HepG2 (cell line): ENCODE data around the gene LRIG1. TPM values are rescaled to one million over a fixed set of nuclear protein-coding genes. Genes with fewer than 3 reads are reported as not detected.
A peak's percentile ranks its signal among the peaks of the same experiment; 100 is the strongest.

Source experiments
- AGO1 ChIP-seq: fragments of 200-400 bp; formaldehyde crosslinking; IDR thresholded peaks from 2 replicates; pipeline ENCODE4 v1.6.1; 2017; ENCODE audit warnings: mild to moderate bottlenecking, low read depth, low read length, moderate library complexity; ENCODE audit not compliant: poor library complexity, severe bottlenecking
- CEBPB ChIP-seq: IDR thresholded peaks from 2 replicates; pipeline ENCODE4 v1.6.1; 2011; ENCODE audit warnings: low read depth, low read length, improper control_type of control experiment, borderline replicate concordance
- CEBPG ChIP-seq: IDR thresholded peaks from 2 replicates; pipeline ENCODE4 v1.6.1; 2016
- DDIT3 ChIP-seq: sonication (generic); formaldehyde crosslinking; IDR thresholded peaks from 2 replicates; pipeline ENCODE4 v1.4.0; 2020; ENCODE audit warnings: mild to moderate bottlenecking, missing genetic modification reagents
- DNMT1 ChIP-seq: sonication (generic); formaldehyde crosslinking; IDR thresholded peaks from 2 replicates; pipeline ENCODE4 v1.5.1; 2020; ENCODE audit warnings: mild to moderate bottlenecking, missing genetic modification reagents
- GPBP1L1 ChIP-seq: sonication (generic); formaldehyde crosslinking; IDR thresholded peaks from 2 replicates; pipeline ENCODE4 v1.5.0; 2020; ENCODE audit warnings: mild to moderate bottlenecking, missing genetic modification reagents
- GTF3A ChIP-seq: sonication (generic); formaldehyde crosslinking; conservative IDR thresholded peaks from 2 replicates; pipeline ENCODE4 v1.4.0; 2020; ENCODE audit warnings: mild to moderate bottlenecking, missing genetic modification reagents
- ISX ChIP-seq: sonication (generic); formaldehyde crosslinking; conservative IDR thresholded peaks from 2 replicates; pipeline ENCODE4 v1.5.0; 2020; ENCODE audit warnings: missing genetic modification reagents
- KMT2B ChIP-seq: IDR thresholded peaks from 2 replicates; pipeline ENCODE4 v1.6.1; 2016; ENCODE audit warnings: missing genetic modification reagents, missing compliant biosample characterization
- MED1 ChIP-seq: sonication (generic); formaldehyde crosslinking; IDR thresholded peaks from 2 replicates; pipeline ENCODE4 v1.4.0; 2020; ENCODE audit warnings: missing genetic modification reagents
- MTA1 ChIP-seq: sonication (generic); formaldehyde crosslinking; IDR thresholded peaks from 2 replicates; pipeline ENCODE4 v1.4.0; 2020; ENCODE audit warnings: missing genetic modification reagents, mild to moderate bottlenecking, borderline replicate concordance
- NCOR1 ChIP-seq: fragments of 200-600 bp; sonication (generic); IDR thresholded peaks from 2 replicates; pipeline ENCODE4 v1.7.0; 2017; ENCODE audit warnings: antibody characterized with exemption, low read length, borderline replicate concordance
- PRMT3 ChIP-seq: sonication (generic); formaldehyde crosslinking; IDR thresholded peaks from 2 replicates; pipeline ENCODE4 v1.8.1; 2022; ENCODE audit warnings: low read depth, mild to moderate bottlenecking, moderate library complexity, missing genetic modification reagents, borderline replicate concordance
- REL ChIP-seq: sonication (generic); formaldehyde crosslinking; conservative IDR thresholded peaks from 2 replicates; pipeline ENCODE4 v1.8.0; 2022; ENCODE audit warnings: mild to moderate bottlenecking, missing genetic modification reagents, moderate library complexity
- RFX5 ChIP-seq: IDR thresholded peaks from 2 replicates; pipeline ENCODE4 v1.6.1; 2011; ENCODE audit warnings: low read depth, low read length, improper control_type of control experiment
- SIX1 ChIP-seq: sonication (generic); formaldehyde crosslinking; IDR thresholded peaks from 2 replicates; pipeline ENCODE4 v1.4.0; 2020; ENCODE audit warnings: missing genetic modification reagents, borderline replicate concordance
- SMYD3 ChIP-seq: sonication (generic); formaldehyde crosslinking; IDR thresholded peaks from 2 replicates; pipeline ENCODE4 v1.8.1; 2023; ENCODE audit warnings: mild to moderate bottlenecking, missing genetic modification reagents
- SOX5 ChIP-seq: IDR thresholded peaks from 2 replicates; pipeline ENCODE4 v1.6.1; 2016; ENCODE audit warnings: borderline replicate concordance
- TFE3 ChIP-seq: IDR thresholded peaks from 2 replicates; pipeline ENCODE4 v1.6.1; 2016
- YEATS2 ChIP-seq: sonication (generic); formaldehyde crosslinking; IDR thresholded peaks from 2 replicates; pipeline ENCODE4 v1.4.0; 2020; ENCODE audit warnings: missing genetic modification reagents, borderline replicate concordance
- ZFP41 ChIP-seq: sonication (generic); formaldehyde crosslinking; IDR thresholded peaks from 2 replicates; pipeline ENCODE4 v1.4.0; 2020; ENCODE audit warnings: mild to moderate bottlenecking, missing genetic modification reagents, borderline replicate concordance
- ZNF329 ChIP-seq: sonication (generic); formaldehyde crosslinking; IDR thresholded peaks from 2 replicates; pipeline ENCODE4 v1.9.0; 2021; ENCODE audit warnings: low read depth, mild to moderate bottlenecking, missing genetic modification reagents
- ZNF644 ChIP-seq: IDR thresholded peaks from 2 replicates; pipeline ENCODE4 v1.6.1; 2016; ENCODE audit warnings: low read depth
- ZNF850 ChIP-seq: sonication (generic); formaldehyde crosslinking; conservative IDR thresholded peaks from 2 replicates; pipeline ENCODE4 v1.9.0; 2021; ENCODE audit warnings: mild to moderate bottlenecking, missing genetic modification reagents
- ZSCAN30 ChIP-seq: sonication (generic); formaldehyde crosslinking; IDR thresholded peaks from 2 replicates; pipeline ENCODE4 v1.5.0; 2020; ENCODE audit warnings: mild to moderate bottlenecking, missing genetic modification reagents
- ZZZ3 ChIP-seq: sonication (generic); formaldehyde crosslinking; IDR thresholded peaks from 2 replicates; pipeline ENCODE4 v1.4.0; 2020; ENCODE audit warnings: missing genetic modification reagents, mild to moderate bottlenecking, borderline replicate concordance
- polyA plus RNA-seq, 8 experiments: library from polyadenylated mRNA; depleted of rRNA in 3 of 8; stranded (reverse) in 7 of 8; unstranded in 1 of 8; fragments of >200 nt; fragmentation: Illumina TruSeq in 4 of 8; extraction: Trizol in 4 of 8; gene quantifications; 2 replicates each; pipeline versions ENCODE4 v1.2.1 to v1.2.3, GENCODE V29; 2011 to 2016; ENCODE audit warnings: low read depth in 4 of 8, missing spikeins in 1 of 8, mixed read lengths in 1 of 8; ENCODE audit not compliant: insufficient read depth in 1 of 8
- total RNA-seq, 5 experiments: library from RNA; depleted of rRNA; stranded (reverse); fragments of >200 nt; fragmentation: Illumina TruSeq; extraction: Trizol; gene quantifications; 2 replicates each; pipeline ENCODE4 v1.2.3, GENCODE V29; 2016; ENCODE audit warnings: low read depth in 1 of 5
- TF ChIP-seq, protein P1 (sequence below): sonication (generic); formaldehyde crosslinking; IDR thresholded peaks from 2 replicates; pipeline ENCODE4 v1.4.0; 2020; ENCODE audit warnings: missing genetic modification reagents; ENCODE audit errors: not compliant biosample characterization

LRIG1 gene
- total and polyA plus RNA-seq, 2 of the 13 experiments (the other 11 are each of a cell fraction or from before 2014, with no cell fraction given) = 17.8 to 24.8 TPM

GRCh38 chr3:66442254-66443117 lies 58.3 kb downstream of the LRIG1 start (continued):
- no peak for TF ChIP-seq TFE3
- TF ChIP-seq SMYD3 (CRISPR knock-in tag) = no peak
- peak; percentile 19; the same call in 1 of the 2 replicates for TF ChIP-seq NCOR1
- TF ChIP-seq KMT2B (CRISPR knock-in tag) = no peak
- TF ChIP-seq, protein P1, sequence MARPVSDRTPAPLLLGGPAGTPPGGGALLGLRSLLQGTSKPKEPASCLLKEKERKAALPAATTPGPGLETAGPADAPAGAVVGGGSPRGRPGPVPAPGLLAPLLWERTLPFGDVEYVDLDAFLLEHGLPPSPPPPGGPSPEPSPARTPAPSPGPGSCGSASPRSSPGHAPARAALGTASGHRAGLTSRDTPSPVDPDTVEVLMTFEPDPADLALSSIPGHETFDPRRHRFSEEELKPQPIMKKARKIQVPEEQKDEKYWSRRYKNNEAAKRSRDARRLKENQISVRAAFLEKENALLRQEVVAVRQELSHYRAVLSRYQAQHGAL (CRISPR knock-in tag) = no peak
- TF ChIP-seq GTF3A (CRISPR knock-in tag) = no peak
- TF ChIP-seq CEBPG (CRISPR knock-in tag) = peak; percentile 96
- no peak for TF ChIP-seq ZFP41 (CRISPR knock-in tag)
- no peak for TF ChIP-seq SIX1 (CRISPR knock-in tag)
- TF ChIP-seq ZSCAN30 = no peak
- no peak for TF ChIP-seq DNMT1 (CRISPR knock-in tag)
- TF ChIP-seq SOX5 (CRISPR knock-in tag) = peak; percentile 40; the same call in 1 of the 2 replicates
- TF ChIP-seq REL (CRISPR knock-in tag) = no peak
- TF ChIP-seq YEATS2 = no peak
- peak; percentile 82 for TF ChIP-seq ZNF644 (CRISPR knock-in tag)
- TF ChIP-seq MTA1 (CRISPR knock-in tag) = no peak
- no peak for TF ChIP-seq RFX5
- no peak for TF ChIP-seq GPBP1L1 (CRISPR knock-in tag)
- TF ChIP-seq CEBPB = peak; percentile 97
- no peak for TF ChIP-seq ISX (CRISPR knock-in tag)
- TF ChIP-seq DDIT3 = no peak
- TF ChIP-seq MED1 (CRISPR knock-in tag) = no peak
- no peak for TF ChIP-seq ZZZ3 (CRISPR knock-in tag)
- no peak for TF ChIP-seq ZNF850 (CRISPR knock-in tag)
- no peak for TF ChIP-seq AGO1
- no peak for TF ChIP-seq ZNF329
- TF ChIP-seq PRMT3 = no peak
